ENCODE data around the gene NSRP1.
A peak's percentile ranks its signal among the peaks of the same experiment; 100 is the strongest.
"Not testable (repeated sequence)": the region's sequence is repeated elsewhere in the genome, so short reads cannot be mapped to it uniquely, and the experiment has no call there.

NSRP1 gene

DNA sequence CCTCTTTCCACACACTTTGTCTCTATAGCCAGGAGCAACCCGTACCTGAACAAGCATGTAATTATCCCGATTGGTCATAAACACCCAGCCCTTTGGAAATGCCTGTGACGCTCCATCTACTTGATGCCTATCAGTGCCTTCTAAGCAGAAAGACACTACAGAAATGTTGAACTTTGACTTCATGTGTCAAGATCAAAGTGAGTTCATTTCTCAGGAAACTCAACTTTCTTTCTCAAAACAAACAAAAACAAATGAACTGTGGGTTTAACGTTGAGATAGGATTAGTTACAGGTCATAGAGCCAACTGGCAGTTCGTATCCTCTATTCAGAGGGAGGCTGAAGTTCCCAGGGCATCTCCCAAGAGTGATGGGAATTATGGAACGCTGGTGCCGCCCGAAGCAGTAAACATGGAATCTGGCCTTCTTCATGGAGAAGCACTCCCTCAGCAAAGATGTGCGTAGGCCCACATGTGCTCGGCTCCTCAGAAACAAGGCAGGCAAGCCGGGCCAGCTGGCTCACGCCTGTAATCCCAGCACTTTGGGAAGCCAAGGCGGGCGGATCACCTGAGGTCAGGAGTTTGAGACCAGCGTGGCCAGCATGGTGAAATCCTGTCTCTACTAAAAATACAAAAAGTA lies 109.4 kb downstream of the NSRP1 start:
- no peak for DNase-seq

DNA sequence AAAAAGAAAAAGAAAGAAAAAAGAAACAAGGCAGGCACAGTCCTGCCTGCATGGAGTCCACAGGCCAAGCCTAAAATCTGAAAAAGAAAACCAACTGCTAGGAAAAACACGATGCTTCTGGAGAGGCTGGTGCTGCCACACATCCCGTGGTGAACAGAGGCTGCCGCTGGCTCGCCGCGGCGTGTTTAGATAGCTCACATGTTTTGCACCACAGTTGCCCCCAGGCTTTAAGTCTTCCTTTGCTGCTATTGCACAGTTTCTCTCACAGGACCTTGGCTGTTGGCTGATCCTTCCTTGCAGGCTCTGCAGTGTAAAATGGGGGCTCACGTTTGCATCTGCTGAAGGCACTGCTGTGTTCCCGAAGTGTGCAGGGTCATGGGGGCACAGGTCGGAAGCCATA lies 110.3 kb downstream of the NSRP1 start:
- no peak for DNase-seq

DNA sequence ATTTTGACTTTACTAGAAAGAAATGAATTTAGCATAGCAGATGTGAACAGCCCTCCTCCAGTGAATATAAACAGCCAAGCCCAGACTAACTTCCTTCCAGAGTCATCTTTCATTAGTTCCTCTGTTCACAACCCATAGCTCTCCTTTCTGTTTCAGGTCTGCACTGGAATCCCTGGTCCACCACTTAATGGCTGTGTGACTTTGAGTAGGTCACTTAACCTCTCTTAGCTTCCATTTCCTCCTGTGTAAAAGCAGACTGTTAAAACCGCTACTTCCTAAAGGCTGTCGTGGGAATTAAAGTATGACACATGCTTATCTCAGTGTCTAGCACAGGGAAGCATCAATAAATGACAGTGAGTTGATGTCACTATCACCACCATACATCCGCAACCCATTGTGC lies 111.4 kb downstream of the NSRP1 start:
- DNase-seq, result no peak

DNA sequence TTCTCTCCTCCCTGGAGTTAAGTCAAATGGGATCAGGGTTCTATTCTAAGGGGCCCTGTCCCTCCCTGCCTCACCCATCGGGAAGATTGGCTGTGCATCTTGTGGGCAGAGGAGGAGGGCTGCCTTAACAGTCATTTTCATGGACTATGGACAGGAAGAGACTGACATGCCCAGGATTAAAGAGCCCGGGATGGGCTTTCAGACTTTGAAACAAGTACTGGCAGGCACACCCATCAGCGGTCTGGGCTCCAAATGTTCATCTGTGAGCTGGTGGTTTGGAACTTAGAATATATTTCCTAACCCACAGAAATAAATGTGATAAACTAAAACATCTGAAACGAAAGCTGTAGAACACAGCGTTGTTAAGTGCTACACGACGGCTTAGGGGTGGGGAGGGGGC lies 112.4 kb downstream of the NSRP1 start:
- DNase-seq, result no peak

DNA sequence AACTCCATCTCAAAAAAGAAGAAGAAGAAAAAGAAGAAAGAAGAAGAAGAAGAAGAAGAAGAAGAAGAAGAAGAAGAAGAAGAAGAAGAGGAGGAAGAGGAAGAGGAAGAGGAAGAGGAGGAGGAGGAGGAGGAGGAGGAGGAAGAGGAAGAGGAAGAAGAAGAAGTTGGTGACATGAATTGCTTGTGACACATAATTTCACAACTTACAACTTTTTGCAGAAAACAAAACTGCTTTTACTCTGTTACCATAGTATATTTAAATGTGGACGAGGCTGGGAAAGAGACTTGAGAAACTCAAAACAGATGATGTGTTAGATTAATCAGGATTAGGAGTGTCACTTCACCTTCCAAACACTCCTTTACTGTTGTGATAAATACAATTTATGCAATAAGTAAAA lies 113.4 kb downstream of the NSRP1 start:
- DNase-seq, result not testable (repeated sequence)

DNA sequence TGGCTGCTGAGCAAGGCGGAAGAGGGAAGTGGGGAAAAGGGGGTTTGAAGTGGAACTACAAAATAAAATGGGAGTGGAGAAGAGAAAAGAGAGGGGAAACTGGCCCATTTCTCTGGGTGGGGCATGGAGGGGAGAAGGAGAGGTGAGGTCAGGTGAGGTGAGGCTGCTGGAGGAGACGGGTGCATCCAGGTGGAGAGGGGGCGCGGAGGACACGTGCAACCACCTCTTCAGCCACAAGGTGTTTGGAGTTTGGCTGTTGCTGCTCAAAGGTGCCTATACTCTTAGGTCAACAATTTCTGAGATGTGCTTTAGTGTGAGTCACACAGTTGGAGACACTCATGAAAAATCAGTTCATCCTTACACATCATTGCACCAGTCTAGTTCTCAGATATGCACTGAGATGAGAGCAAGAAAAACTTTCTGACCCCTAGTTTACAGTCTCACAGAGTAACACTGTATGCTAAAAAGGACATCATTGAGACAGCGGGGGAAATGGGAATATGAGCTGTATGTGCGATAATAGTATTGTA lies 114.0 kb downstream of the NSRP1 start:
- no peak for DNase-seq

DNA sequence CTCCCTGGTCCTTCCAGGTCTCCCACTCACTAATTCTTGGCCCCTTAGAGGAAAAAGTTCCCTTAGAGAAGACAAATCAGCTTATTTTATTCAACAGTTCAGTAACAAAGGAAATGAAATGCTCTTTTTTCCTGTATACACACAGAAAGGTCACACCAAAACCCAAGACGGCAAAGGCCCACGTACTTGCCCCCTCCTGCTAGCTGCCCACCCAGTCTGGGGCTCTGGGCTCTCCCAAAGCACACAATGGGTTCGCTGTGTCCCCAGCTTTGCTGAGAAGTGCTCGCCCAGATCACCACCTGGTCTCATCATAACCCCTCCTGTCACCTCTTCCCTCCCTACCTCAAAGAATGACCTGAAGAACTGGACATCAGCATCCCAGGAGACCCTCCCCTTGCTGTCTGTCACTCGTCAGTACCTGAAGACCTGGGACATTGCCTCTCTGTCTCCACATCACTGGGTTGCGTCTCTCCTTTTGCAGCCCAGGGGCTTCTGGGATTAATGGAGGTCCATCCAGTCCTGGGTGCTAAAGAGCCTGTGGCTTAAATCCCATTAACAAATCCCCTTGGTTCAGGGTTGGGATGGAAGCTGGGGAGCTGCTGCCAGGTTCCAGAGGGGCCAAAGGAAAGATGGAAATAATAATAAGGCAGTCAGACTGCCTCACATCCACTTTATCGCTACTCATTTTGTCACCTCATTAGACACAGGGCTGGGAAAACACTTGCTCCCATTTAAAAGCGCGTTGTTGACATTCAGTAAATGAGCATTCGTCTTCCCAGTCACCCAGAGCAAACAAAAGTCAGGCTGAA lies 115.6 kb downstream of the NSRP1 start:
- no peak for DNase-seq

DNA sequence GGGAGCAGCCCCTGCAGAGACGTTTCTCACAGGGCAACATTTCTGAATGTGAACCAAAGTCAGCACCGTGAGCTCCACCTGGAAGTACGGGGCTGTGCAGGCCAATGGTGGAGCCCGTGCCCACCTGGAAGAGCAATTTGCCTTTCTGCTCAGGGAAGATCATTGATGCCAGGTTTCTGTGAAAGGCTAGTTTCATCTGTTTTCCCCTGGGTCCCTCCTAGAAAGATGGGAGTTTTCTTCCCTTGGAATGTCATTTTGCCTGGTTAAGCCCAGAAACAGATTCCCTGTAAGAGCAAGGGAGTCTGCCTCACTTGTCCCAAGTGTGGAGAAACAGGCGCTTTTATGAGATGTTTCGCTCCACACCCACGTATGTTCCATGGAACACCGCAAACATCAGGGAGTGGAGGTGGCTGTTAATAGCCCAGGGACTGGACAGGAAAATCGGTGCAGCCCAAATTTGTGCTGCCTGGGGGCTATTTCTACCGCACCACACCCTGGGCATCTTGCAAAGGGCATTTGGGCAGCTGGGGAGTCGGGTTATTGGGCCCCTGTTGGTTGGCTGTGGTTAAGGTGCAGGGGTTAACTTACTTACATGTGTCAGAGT lies 116.3 kb downstream of the NSRP1 start:
- DNase-seq, result no peak

DNA sequence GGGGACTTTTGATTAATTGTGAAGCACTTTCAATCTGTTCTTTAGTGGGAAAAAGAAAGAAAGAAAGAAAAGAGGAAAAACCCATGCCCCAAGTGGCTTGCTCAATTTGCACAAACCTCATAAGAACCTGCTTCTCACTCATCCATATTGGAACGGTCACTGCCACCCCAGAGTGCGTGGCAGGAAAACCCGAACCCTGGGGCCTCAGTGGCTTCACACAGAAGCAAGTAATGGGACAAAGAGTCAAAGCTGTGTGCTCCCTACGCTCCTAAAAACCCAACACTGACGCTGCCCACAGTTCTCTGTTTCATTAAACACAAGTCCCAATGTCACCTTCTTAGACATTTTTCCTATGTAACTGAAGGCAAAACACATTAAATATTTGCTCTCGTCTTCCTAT lies 117.7 kb downstream of the NSRP1 start:
- no peak for DNase-seq

DNA sequence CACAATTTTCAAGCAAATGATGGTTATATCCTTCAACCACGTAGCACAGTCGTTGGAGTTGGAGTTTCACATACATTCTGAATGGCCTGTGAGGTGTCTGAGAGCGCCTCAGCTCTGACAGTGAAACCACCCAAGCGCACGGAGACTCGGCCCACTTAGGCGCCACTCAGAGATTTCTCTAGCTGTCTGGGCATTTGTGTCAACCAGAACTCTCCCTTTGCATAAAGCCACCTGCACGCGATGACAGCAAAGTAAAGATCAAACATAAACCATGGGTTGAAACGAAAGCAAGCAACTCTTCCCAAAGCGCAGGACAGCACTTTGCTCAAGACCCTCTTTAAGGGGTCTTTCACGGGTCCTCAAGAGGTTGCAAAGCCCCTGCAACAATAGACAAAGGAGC lies 118.3 kb downstream of the NSRP1 start:
- DNase-seq, result peak; percentile 72

DNA sequence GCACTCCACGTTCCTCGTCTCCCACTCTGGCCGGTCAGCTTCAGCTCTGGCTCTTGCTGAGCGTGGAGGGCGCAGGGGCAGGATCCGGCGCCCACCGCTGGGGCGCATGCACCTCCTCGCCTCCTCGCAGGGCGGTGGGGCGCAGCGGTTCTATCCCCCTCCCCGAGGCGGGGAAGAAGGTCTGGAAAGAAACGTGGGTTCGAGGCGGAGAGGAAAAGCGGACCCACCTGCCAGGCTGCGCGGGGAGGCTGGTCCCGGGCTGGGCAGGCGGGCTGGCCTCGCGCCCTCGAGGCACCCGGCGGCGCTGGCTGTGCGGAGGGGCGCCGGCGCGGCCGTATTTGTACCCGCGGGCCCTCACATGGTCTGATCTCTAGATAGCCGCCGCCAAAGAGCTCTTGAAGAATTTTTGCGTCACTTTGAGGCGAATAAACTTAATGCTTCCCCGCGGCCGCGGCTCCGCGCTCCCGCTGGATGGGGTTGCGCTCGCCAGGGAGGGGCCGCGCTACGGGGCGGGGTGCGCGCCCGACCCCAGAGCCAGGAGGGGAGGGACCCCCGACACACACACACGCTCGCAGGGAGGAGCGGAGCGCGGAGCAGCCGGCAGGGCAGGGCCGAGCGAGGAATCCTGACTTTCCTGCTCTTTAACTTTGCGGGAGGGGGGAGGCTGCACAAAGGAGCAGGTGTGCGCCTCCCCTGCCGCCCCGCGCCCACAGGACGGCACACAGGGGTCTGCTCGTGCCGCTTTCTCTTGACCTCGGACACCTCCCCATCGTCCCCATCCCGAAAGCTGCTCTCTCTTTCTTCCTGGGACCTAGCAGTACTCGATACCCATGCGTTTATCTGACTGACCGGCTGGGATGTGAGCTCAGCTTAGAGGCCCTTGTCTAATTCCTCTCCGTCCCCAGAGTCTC lies 119.0 kb downstream of the NSRP1 start, which contains the start of gene SLC6A4:
TSS of gene SLC6A4 (minus strand) at position 312 of the 911 bp plus-strand sequence. CDS start 13,739 bp downstream, outside the sequence.
- peak; percentile 67 for DNase-seq

Data from retina (tissue), 1 donor.